ENCODE results near the gene PEPD. TPM values are rescaled to one million over a fixed set of nuclear protein-coding genes. Genes with fewer than 3 reads are reported as not detected.

PEPD gene
- total RNA-seq, 1 experiment from 2014 or later, result 40.5 TPM

DNA sequence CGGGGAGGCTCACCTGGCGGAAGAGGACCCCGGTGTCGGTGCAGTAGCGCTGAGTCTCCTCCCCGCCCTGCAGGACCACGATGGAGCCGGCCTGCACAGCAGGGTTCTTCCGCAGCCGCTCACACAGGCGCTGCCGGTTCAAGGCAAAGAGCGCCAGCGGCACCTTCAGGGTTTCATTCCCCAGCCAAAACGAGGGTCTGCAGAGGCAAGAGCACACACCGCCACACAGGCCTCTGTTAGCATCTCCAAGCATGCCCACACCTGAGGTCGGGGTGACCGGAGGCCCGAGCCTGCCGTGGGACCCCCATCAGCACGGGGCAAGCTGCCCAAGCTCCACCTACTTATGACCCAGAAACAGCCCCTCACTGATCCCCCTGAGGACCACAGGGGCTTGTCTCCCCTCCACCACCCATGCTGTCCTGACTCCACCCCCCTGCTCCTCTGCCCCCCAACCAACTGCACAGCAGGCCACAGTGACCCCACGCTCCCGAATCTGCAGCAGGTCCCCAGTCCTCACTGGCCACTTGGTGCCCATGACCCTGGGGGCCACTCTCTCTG lies 8.9 kb downstream of the PEPD start:
- H3K79me2 ChIP-seq (ENCODE audit: insufficient read depth, low read length), result 0 out of 2 replicates have a peak, but pooled peaks cover 3% of the 10 kb centered on the region
- H3K9ac ChIP-seq (ENCODE audit: low read length), result no peak overlapping the region
- H3K9me3 ChIP-seq (ENCODE audit: control insufficient read depth in 1 of 2, insufficient read depth in 1 of 2, low read depth in 1 of 2, low read length in 2 of 2), result no peaks in the 10 kb centered on the region
- no peak for ATAC-seq
- no peak overlapping the region for H3K4me2 ChIP-seq (ENCODE audit: low read length)
- no peak overlapping the region for H2AFZ ChIP-seq (ENCODE audit: low read depth, low read length, poor library complexity, severe bottlenecking)
- H3K27me3 ChIP-seq (ENCODE audit: insufficient read depth, low read length), result no peaks in the 10 kb centered on the region
- ChIA-PET POLR2A (no interaction called here), RAD21 (ENCODE audit: low non-redundant PET in 1 of 2, low total read pairs in 2 of 2, uncharacterized antibody in 2 of 2, unreplicated experiment in 2 of 2) (no interaction called here), CTCF (no interaction called here)
- no peak overlapping the region for H3K27ac ChIP-seq (ENCODE audit: low read depth, low read length)
- H4K20me1 ChIP-seq (ENCODE audit: insufficient read depth), result no peaks in the 10 kb centered on the region
- intact Hi-C loops (cut with micrococcal nuclease), result no loop called here
- BruUV-seq (replicated peaks), result no TSS peak
- H3K9me2 ChIP-seq (ENCODE audit: insufficient read depth), result no peaks in the 10 kb centered on the region
- H3K4me1 ChIP-seq (ENCODE audit: control insufficient read depth in 1 of 2, insufficient read depth in 2 of 2, low read length in 2 of 2), result no peaks in the 10 kb centered on the region
- no peak overlapping the region for H3K4me3 ChIP-seq (replicated peaks in 1 of 2; ENCODE audit: low read depth in 1 of 2, low read length in 2 of 2)
- TF ChIP-seq, protein P1, sequence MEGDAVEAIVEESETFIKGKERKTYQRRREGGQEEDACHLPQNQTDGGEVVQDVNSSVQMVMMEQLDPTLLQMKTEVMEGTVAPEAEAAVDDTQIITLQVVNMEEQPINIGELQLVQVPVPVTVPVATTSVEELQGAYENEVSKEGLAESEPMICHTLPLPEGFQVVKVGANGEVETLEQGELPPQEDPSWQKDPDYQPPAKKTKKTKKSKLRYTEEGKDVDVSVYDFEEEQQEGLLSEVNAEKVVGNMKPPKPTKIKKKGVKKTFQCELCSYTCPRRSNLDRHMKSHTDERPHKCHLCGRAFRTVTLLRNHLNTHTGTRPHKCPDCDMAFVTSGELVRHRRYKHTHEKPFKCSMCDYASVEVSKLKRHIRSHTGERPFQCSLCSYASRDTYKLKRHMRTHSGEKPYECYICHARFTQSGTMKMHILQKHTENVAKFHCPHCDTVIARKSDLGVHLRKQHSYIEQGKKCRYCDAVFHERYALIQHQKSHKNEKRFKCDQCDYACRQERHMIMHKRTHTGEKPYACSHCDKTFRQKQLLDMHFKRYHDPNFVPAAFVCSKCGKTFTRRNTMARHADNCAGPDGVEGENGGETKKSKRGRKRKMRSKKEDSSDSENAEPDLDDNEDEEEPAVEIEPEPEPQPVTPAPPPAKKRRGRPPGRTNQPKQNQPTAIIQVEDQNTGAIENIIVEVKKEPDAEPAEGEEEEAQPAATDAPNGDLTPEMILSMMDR (IDR thresholded peaks at IDR 0.05 in 2 of 3, conservative IDR thresholded peaks at IDR 0.05 in 1 of 3; ENCODE audit: borderline replicate concordance in 1 of 3, insufficient read depth in 1 of 3, low read depth in 2 of 3, low read length in 2 of 3), result no peak
- no peak for TF ChIP-seq FOSL1 (IDR thresholded peaks at IDR 0.05; ENCODE audit: low read depth)
- no peak for TF ChIP-seq EZH2phosphoT487 (IDR thresholded peaks at IDR 0.05; ENCODE audit: borderline replicate concordance)
- TF ChIP-seq, protein P2, sequence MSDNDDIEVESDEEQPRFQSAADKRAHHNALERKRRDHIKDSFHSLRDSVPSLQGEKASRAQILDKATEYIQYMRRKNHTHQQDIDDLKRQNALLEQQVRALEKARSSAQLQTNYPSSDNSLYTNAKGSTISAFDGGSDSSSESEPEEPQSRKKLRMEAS (IDR thresholded peaks at IDR 0.05), result no peak
- TF ChIP-seq SRF (IDR thresholded peaks at IDR 0.05; ENCODE audit: low read depth), result no peak
- no peak for TF ChIP-seq ELF1 (IDR thresholded peaks at IDR 0.05; ENCODE audit: borderline replicate concordance, low read depth)
- TF ChIP-seq, protein P3, sequence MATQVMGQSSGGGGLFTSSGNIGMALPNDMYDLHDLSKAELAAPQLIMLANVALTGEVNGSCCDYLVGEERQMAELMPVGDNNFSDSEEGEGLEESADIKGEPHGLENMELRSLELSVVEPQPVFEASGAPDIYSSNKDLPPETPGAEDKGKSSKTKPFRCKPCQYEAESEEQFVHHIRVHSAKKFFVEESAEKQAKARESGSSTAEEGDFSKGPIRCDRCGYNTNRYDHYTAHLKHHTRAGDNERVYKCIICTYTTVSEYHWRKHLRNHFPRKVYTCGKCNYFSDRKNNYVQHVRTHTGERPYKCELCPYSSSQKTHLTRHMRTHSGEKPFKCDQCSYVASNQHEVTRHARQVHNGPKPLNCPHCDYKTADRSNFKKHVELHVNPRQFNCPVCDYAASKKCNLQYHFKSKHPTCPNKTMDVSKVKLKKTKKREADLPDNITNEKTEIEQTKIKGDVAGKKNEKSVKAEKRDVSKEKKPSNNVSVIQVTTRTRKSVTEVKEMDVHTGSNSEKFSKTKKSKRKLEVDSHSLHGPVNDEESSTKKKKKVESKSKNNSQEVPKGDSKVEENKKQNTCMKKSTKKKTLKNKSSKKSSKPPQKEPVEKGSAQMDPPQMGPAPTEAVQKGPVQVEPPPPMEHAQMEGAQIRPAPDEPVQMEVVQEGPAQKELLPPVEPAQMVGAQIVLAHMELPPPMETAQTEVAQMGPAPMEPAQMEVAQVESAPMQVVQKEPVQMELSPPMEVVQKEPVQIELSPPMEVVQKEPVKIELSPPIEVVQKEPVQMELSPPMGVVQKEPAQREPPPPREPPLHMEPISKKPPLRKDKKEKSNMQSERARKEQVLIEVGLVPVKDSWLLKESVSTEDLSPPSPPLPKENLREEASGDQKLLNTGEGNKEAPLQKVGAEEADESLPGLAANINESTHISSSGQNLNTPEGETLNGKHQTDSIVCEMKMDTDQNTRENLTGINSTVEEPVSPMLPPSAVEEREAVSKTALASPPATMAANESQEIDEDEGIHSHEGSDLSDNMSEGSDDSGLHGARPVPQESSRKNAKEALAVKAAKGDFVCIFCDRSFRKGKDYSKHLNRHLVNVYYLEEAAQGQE (IDR thresholded peaks at IDR 0.05; ENCODE audit: low read depth), result no peak
- TF ChIP-seq POLR2A (IDR thresholded peaks at IDR 0.05; ENCODE audit: borderline replicate concordance, extremely low read depth, insufficient read depth, insufficient read length), result no peak
- no peaks in the 10 kb centered on the region for H3K36me3 ChIP-seq (ENCODE audit: control insufficient read depth in 1 of 2, insufficient read depth in 2 of 2, low read length in 2 of 2)
- DNase-seq (ENCODE audit: low read depth, low spot score), result no peak

All from HCT116 (cell line).